NT2/D1 (cell line): ENCODE data around the gene DLX3.

Experiments
- DNase-seq: peaks from one replicate; pipeline ENCODE4 v3.0.0-alpha.2; 2011; ENCODE audit warnings: low read depth, low spot score
- H3K27me3 ChIP-seq: 2 replicates; pipeline ENCODE4 v1.6.0; 2011; ENCODE audit warnings: mild to moderate bottlenecking; ENCODE audit not compliant: insufficient read length, insufficient read depth
- H3K36me3 ChIP-seq: 2 replicates; pipeline ENCODE4 v1.6.1; 2011; ENCODE audit warnings: mild to moderate bottlenecking, low read length, mixed read lengths; ENCODE audit not compliant: insufficient read depth, insufficient read length
- H3K4me1 ChIP-seq: 2 replicates; pipeline ENCODE4 v1.5.1; 2011; ENCODE audit not compliant: insufficient read depth, insufficient read length
- H3K4me3 ChIP-seq: 2 replicates; pipeline ENCODE4 v1.5.1; 2011; ENCODE audit warnings: low read depth; ENCODE audit not compliant: insufficient read length
- H3K9ac ChIP-seq: 2 replicates; pipeline ENCODE4 v1.6.0; 2011; ENCODE audit warnings: low read depth; ENCODE audit not compliant: insufficient read length
- H3K9me3 ChIP-seq: 2 replicates; pipeline ENCODE4 v1.5.1; 2011; ENCODE audit warnings: mild to moderate bottlenecking, low read length; ENCODE audit not compliant: insufficient read depth
- SUZ12 ChIP-seq: IDR thresholded peaks from 2 replicates; pipeline ENCODE4 v1.6.1; 2011; ENCODE audit not compliant: insufficient read length, insufficient read depth; ENCODE audit errors: extremely low read depth
- YY1 ChIP-seq: IDR thresholded peaks from 2 replicates; pipeline ENCODE4 v1.6.1; 2011; ENCODE audit not compliant: insufficient read length, insufficient read depth
- ZNF274 ChIP-seq: IDR thresholded peaks from 2 replicates; pipeline ENCODE4 v1.6.1; 2011; ENCODE audit warnings: mild to moderate bottlenecking, low read depth, low read length

Gene DLX3

DNA sequence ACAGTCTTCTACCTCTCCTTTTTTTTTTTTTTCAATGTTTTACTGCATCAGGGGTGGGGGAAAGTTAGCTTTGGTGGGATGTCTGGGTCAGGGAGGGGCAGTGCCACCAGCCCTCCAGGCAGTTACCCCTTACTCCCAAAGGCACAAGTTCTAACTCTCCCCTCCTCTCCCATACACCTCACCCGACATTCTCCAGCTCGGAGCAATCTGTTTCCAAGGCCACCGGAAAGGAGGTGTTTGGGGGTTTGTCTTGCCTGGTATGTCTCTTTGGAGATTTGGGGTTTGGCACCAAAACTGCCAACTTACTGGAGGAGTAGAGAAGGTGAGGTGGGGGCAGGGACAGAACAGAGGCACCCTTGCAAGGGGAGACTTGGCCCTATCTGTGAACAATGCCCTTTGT lies 4.7 kb downstream of the DLX3 start:
- Histone ChIP-seq H3K4me3 (no peak overlapping the region), H3K36me3 (no peaks in the 10 kb centered on the region), H3K27me3 (peaks cover 89% of the 10 kb centered on the region), H3K9me3 (no peaks in the 10 kb centered on the region), H3K9ac (no peak overlapping the region), H3K4me1 (peaks cover 20% of the 10 kb centered on the region)
- DNase-seq = no peak
- no peak for TF ChIP-seq ZNF274
- no peak for TF ChIP-seq YY1
- TF ChIP-seq SUZ12 = no peak

GRCh38 chr17:49989518-49989880 lies 5.5 kb downstream of the DLX3 start:
- H3K27me3 ChIP-seq = peaks cover 82% of the 10 kb centered on the region

DNA sequence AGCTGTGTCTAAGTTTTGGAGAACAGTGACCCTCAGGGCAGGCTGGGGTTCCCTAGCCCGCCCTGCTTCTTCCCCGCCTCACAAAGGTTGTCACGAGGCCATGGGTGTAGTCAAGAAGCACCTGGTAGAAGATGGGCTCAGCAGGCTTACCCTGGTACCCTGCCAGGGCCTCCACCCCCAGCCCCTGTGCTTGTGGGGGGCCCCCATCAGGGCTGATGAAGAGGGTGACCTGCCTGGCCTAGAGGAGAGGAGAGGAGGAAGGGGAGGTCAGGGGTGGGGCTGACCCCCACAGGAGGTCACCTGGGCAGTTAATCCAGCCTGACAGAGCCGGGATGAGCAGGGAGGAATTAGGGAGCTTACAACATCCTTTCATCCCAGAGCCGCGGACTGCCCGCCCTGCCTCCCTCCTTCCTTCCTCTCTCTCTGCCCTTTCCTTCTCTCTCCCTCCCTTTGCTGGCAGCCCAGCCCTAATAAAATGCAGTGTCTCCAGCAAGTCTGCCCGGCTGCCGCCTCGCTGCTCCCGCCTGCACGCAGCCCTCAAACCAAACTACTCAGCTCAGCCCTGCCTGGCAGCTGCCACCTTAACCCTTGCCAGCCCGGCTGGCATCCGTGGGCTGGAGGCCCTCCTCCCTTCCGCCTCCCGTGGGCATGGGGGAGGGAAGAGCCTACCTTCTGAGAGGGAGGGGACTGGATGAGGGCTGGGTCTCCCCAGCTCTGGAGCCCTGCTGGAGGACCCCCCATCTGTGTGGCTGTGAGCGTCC lies 7.2 kb downstream of the DLX3 start:
- H3K4me1 ChIP-seq = peaks cover 26% of the 10 kb centered on the region
- no peak for DNase-seq
- H3K36me3 ChIP-seq = no peaks in the 10 kb centered on the region
- no peak overlapping the region for H3K4me3 ChIP-seq
- H3K9ac ChIP-seq = no peak overlapping the region
- no peaks in the 10 kb centered on the region for H3K9me3 ChIP-seq
- H3K27me3 ChIP-seq = peaks cover 66% of the 10 kb centered on the region
- TF ChIP-seq SUZ12 (no peak), YY1 (no peak), ZNF274 (no peak)

More at GRCh38 chr17:49989518-49989880, 5.5 kb downstream of the DLX3 start:
- Histone ChIP-seq H3K36me3 (no peaks in the 10 kb centered on the region), H3K9me3 (no peaks in the 10 kb centered on the region), H3K4me3 (no peak overlapping the region), H3K9ac (no peak overlapping the region), H3K4me1 (peaks cover 24% of the 10 kb centered on the region)
- DNase-seq = no peak
- TF ChIP-seq ZNF274 (no peak), SUZ12 (no peak), YY1 (no peak)

GRCh38 chr17:49987290-49987585 lies 7.8 kb downstream of the DLX3 start:
- H3K27me3 ChIP-seq = peaks cover 63% of the 10 kb centered on the region
- H3K4me1 ChIP-seq = peaks cover 24% of the 10 kb centered on the region

GRCh38 chr17:49986396-49987289 lies 8.4 kb downstream of the DLX3 start:
- no peak overlapping the region for H3K9ac ChIP-seq
- H3K4me3 ChIP-seq = no peak overlapping the region
- H3K27me3 ChIP-seq = peaks cover 58% of the 10 kb centered on the region
- TF ChIP-seq YY1 (no peak), ZNF274 (no peak), SUZ12 (no peak)
- H3K4me1 ChIP-seq = peaks cover 24% of the 10 kb centered on the region
- no peaks in the 10 kb centered on the region for H3K36me3 ChIP-seq
- DNase-seq = no peak
- no peaks in the 10 kb centered on the region for H3K9me3 ChIP-seq

More at GRCh38 chr17:49987290-49987585, 7.8 kb downstream of the DLX3 start:
- Histone ChIP-seq H3K4me3 (no peak overlapping the region), H3K36me3 (no peaks in the 10 kb centered on the region), H3K9ac (no peak overlapping the region), H3K9me3 (no peaks in the 10 kb centered on the region)
- TF ChIP-seq SUZ12 = no peak
- no peak for TF ChIP-seq ZNF274
- no peak for TF ChIP-seq YY1
- DNase-seq = no peak

DNA sequence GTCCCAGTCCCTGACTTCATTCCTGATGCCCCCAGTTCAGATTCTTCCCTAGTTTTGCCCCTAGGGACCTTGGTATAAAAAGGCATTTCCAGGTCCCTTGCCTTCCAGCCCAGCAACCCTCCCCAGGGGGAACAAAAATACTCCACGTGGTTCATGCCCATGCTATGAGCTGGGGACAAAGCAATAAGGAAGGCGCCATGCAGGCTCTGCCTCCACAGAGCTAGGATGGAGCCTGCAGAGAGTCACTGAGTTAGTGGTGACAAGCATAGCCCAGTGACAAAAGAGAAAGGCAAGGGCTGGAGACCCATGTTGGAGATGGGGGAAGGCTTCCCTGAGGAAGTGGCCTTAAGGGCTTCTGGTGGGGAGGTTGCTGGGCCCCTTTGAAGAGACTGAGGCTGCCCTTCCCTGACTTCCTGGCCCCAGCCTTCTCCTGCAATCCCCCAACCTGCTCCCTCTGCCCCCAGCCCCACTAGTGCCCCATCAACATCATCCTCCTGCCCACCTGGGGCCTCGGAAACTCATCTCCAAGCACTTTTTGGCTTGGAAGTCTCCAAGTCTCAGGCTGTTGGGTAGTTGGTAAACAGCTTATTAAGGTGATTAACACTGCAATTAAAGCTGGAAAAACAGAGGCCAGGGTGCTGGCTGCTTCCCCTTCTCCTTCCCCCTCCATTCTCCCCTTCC lies 9.6 kb downstream of the DLX3 start:
- H3K4me3 ChIP-seq = no peak overlapping the region
- H3K4me1 ChIP-seq = peaks cover 26% of the 10 kb centered on the region
- no peak overlapping the region for H3K9ac ChIP-seq
- H3K9me3 ChIP-seq = no peaks in the 10 kb centered on the region
- no peaks in the 10 kb centered on the region for H3K36me3 ChIP-seq
- H3K27me3 ChIP-seq = peaks cover 46% of the 10 kb centered on the region
- no peak for DNase-seq
- no peak for TF ChIP-seq ZNF274
- TF ChIP-seq YY1 = no peak
- TF ChIP-seq SUZ12 = no peak
